NCI-H748 (cell line): ENCODE results near the gene GLRX5.
A peak's percentile ranks its signal among the peaks of the same experiment; 100 is the strongest.
"Not testable (repeated sequence)": the region's sequence is repeated elsewhere in the genome, so short reads cannot be mapped to it uniquely, and the experiment has no call there.

ENCODE experiments used
- DNase-seq: peaks from one replicate; lab custom pipeline; 2025; ENCODE audit not compliant: unreplicated experiment; lab: John Stamatoyannopoulos, UW

Gene GLRX5

DNA sequence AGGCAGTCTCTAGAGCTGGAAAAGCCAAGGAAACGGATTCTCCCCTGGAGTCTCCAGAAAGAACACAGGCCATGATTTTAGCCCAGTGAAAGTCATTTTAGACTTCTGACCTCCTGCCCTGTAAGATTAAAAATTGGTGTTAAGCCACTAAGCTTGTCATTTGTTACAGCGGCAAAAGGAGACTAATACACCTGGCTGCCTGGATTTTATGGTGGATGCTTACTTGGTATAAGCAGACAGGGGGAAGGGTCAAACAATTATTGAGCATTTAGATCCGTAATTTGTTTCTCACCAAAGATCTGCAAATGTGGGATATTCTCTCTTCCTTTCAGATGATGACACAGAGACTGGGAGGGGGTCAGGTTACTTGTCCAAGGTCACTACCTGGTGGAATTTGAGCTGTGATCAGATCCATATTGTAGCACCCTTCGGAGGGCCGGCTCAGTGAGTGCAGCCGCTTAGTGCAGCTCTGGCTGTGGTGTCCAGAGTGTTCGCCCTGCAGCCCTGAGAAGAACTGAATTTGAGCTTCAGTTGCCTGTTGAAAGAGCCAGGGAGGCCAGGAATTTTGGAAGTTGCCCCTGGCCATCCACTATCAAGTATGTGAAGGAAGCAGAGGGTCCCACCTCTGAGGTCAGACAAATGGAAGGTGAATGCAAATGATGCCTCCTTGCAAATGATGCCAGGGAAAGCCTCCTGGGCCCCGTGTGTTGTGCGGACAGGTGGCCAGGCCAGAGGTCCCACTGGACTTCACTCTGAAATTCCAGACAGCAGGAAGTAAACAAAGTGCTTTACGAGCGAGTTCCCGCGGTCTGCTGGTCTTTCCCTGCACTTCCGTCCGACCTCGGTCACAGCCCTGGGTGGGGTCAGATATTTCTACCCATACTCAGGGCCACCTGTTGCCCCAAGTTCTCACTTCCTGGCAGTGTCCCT is 15.1 kb downstream of the GLRX5 start:
- DNase-seq = no peak

DNA sequence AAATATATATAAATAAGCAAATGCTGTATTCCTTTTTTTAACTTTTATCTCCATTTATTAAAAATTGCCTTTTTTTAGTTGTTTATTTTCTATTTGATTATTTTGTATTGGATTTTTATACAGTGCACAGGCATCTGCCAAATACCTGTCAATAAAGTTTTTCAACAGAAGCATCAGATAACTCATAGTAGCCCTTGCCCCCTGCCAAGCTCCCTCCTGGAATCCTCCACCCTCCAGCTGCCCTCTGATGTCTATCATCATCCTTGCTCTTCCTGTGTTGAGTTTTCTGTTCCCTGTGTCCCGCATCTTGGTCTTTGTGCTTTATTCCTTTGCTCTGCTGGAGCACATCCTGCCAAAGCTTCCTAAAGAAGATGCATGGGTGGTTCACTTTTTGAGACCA is 16.6 kb downstream of the GLRX5 start:
- DNase-seq = no peak

DNA sequence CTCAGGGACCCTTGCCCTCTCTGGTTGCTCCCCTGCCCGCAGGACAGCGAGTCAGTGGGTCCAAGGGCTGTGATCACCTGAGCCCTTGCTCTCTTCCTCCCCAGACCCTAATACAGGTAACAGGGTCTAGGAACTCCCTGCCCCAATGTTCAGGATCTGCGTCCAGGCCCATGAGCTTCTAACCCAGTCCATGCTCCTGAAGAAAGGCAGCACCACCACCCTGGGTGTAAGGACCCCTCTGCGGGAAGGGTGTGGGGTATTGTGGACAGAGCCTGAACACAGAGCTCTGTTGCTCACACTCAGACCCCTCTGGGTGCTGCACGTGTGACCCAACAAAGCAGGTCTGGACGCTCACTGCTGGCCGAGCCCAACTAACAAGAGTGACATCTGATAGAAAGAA is 18.3 kb downstream of the GLRX5 start:
- DNase-seq = no peak

DNA sequence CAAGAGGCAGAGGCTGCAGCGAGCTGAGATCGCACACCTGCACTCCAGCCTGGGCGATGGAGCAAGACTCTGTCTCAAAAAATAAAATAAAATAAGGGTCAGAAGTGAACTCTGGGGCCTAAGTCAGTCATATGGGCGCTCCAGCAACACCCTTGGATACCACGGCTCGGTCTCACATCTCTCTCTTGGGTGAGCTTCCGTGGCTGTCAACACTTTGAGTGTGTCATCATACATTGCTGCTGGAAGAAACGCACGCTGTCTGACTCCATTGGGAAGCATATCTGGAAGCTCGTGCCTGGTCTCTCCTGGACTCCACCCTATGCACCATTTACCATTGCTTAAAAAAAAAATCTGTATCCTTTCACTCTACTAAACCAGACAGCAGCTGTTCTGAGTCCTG is 20.2 kb downstream of the GLRX5 start:
- no peak for DNase-seq

DNA sequence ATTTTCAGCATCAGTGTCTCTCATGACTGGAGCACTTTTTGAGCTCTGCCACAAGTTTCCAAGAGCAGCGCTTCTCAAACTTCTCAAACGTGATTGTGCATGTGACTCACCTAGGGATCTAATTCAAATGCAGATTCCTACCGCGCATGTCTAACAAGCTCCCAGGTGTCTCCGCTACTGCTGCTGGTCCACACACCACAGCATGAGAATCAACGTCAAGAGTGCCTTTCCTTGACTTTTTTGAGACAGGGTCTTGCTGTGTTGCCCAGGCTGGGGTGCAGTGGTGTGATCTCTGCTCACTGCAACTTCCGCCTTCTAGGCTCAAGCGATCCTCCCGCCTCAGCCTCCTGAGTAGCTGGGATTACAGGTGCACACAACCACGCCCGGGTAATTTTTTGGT is 22.4 kb downstream of the GLRX5 start:
- DNase-seq = no peak

DNA sequence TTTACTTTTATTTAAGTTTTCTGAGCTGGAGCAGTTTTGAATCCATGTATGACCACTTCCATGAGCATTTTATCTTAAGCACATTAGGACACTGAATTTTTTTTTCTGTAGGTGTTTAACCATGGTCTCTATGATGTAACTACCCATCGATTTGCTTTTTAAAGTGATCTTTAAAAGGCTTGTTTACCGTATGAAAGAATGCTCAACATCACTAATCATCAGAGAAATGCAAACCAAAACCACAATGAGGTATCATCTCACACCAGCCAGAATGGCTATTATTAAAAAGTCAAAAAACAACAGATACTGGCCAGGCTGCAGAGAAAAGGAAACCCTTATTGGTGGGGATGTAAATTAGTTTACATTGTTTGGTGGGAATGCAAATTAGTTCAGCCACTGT is 23.0 kb downstream of the GLRX5 start:
- no peak for DNase-seq

DNA sequence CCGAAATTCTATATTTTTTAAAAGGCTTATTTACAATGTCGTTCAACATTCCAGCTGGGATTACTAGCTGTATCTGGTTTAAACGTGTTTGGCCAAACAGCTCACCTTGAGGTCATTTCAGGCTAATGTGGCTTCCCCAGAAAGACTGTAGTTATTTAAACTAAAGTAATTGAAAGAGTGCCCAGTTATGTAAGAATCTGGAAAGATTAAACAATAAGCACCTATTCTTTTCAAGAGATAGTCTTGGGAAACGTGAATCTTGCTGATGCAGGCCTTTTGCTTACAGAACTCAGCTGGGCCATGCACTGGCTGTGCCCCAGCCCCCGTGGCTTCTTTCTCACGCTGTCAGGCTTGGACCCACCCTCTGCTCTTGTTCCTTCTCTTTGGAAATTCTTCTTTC is 24.4 kb downstream of the GLRX5 start:
- no peak for DNase-seq

DNA sequence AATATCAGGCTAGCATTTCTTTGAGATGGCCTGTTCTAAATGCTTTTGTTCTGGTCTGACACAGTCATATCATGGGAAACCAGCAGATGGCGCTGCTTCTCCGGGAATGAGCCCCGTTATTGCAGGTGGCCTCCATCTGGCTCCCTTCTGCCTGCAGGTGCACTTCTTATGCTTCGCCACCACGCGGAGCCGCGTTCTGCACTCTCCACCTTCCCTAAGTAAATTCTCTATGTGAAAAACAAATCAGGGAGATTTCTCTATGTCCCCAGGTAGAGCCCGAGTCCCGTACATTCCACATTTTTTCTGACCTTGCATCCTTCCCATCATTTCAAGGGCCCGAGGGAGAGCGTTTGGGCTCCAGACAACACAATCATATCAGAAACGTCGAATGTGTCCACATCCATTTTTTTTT is 26.2 kb downstream of the GLRX5 start:
- DNase-seq = peak; percentile 93

DNA sequence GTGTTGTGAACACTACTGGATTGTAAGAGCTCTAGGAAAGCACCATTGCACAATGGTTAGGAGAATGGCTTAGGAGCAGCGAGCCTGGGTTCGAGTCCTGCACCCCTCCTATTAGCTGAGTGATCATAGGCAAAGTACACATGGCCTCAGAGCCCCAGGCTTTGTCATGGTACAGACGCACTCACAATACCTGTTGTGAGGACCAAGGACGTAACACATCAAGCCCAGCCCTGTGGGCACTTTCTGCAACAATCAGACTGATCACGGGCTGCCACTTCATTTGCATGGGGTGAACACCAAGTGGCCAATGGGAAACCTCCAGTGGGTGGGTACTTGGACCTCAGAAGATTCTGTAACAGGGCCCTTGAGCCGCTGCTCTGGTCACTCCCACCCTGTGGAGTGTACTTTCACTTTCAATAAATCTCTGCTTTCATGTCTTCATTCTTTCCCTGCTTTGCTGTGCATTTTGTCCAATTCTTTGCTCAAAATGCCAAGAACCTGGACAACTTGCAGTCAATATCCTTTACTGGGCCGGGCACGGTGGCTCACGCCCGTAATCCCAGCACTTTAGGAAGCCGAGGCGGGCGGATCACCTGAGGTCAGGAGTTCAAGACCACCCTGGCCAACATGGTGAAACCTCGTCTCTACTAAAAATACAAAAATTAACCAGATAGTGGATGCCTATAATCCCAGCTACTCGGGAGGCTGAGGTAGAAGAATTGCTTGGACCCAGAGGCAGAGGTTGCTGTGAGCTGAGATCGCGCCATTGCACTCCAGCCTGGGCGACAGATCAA is 28.2 kb downstream of the GLRX5 start:
- DNase-seq = peak; percentile 30

DNA sequence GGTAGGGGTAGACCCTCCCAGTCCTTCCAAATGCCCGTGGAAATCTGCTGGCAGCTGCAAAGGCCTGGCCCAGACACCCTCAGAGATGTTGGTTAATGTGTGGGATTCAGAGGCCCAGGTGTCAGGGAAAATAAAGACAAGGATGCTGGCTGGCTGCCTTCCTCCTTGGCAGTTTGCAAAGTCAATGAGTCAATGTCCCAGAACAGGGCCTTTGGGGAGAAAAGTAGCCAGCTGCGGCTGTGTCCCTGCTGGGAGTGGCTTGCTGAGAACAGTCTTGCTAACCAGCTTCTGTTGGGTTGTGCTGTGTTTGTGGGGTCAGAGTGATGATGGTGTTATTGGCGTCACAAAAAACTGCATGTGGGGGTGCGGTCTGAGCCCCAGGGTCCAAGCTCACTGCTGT is 29.2 kb downstream of the GLRX5 start:
- DNase-seq = no peak

DNA sequence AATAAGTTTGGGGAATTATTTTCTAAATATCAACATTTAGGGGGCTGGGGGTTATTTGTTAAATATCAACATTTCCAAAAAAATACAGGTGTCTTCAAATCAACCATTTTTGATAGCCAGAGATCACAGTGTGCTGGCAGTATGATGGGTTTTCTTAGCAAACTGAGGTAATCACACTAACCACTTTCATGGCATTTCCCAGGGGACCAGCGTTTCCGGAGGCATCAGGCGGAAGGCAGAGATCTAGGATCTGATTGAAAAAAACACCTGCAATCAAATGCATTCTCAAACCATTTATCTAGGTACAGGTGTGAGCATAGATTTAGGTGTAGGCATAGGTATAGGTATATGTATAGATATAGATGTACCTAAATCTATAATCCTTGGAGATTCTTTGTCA is 34.6 kb downstream of the GLRX5 start:
- DNase-seq = peak; percentile 21

DNA sequence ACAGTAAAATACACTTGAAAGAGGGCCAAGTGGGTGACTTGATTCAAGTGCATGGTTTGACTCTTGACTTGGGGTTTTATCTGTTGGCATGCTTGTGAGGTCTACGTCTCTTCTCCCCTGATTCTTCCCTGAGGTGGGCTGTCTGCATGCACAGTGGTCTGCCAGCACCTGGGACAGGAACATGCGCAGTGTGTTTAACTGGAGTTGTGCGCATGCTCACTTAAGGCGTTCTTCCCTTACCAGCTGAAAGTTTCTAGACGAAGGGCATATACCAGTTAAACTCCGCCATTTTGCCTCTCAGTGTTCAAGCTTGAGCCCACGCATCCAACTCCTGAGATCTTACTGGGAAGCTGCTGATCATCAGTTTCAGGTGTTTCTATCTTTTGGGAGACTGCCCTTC is 38.5 kb downstream of the GLRX5 start:
- DNase-seq = no peak

DNA sequence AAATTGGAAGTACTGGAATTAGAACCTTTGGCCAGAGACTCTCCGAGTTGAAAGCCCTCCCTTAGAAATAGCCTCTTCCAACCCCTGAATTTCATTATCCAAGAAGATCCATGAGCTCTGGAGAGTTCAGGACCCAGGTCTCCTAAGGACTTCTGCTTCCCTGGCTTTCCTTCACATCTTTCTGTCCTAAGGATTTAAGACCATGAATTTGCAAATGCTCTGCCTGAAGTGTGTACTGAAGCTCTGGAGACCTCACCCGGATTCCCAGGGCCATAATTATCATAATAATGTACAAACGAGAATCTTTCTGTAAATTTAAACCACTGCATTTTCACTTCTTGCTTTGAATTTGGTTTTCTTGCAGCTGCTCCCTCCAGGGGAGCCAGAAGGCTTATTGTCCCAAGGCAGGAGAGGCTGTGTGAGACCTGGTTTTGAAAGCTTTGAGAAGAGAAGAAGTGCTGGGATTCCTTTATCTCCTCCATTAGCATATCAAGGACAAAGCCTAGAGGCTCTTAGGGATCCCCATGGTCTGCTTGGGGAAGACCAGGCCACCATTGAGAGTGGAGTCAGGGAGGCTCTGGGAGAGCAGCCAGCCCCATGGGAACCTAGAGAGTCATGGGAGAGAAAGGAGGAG is 41.1 kb downstream of the GLRX5 start:
- no peak for DNase-seq

DNA sequence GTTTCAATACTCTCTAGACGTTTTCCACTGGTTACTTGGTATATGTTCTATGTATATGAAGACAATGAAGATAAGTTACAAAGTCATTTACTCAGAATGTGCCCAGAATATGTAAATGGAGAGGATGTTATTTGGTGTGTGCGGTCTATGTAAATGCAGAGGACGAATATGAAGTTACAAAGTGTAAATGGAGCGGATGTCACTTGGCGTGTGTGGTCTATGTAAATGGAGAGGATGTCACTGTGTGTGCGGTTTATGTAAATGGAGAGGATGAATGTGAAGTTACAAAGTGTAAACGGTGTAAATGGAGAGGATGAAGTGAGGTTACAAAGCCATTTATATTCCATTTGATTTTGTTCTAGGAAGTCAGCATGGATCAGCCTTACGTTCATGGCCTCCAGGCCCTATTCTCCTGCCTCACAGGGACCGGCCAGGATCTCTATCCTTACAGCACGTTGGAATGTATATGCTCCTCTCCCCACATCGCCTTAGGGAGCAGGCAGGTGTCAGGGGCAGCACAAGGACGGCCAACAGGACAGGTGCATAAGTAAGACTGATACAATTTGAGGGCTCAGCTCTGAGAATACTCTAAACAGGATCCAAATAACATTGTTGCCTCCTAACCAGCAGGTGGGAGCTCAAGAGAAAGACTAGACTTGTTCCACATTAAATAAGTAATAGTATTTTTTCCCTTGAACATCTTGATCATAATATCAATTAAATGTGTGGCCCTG is 42.4 kb downstream of the GLRX5 start:
- no peak for DNase-seq

DNA sequence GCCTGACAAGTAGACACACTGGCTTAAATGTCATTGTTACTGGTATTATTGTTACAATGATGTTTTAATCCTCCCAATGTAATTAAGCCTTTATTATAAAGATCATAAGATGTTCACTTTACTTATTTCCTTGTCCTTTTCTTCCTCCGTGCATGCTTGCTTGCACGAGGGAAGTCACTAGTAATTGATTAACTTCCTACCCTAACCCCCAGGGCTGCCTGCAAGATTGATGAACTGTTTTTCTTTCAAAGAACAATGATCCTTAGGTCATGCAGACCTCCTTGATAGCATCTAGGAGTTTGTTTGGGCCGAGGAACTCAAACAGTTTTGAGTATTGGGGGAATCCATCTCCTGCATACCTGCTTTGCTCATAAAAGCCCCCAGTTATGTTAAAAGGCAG is 43.0 kb downstream of the GLRX5 start:
- no peak for DNase-seq

DNA sequence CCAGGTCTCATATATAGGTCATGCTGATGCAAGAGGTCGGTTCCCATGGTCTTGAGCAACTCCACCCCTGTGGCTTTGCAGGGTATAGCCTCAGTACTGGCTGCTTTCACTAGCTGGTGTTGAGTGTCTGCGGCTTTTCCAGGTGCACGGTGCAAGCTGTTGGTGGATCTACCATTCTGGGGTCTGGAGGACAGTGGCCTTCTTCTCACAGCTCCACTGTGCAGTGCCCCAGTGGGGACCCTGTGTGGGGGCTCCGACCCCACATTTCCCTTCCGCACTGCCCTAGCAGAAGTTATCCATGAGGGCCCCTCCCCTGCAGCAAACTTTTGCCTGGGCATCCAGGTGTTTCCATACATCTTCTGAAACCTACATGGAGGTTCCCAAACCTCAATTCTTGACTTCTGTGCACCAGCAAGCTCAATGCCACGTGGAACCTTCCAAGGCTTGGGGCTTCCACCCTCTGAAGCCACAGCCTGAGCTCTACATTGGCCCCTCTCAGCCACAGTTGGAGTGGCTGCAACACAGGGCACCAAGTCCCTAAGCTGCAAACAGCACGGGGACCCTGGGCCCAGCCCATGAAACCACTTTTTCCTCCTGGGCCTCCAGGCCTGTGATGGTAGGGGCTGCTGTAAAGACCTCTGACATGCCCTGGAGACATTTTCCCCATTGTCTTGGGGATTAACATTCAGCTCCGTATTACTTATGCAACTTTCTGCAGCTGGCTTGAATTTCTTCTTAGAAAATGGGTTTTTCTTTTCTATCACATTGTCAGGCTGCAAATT is 49.2 kb downstream of the GLRX5 start:
- DNase-seq = not testable (repeated sequence)

DNA sequence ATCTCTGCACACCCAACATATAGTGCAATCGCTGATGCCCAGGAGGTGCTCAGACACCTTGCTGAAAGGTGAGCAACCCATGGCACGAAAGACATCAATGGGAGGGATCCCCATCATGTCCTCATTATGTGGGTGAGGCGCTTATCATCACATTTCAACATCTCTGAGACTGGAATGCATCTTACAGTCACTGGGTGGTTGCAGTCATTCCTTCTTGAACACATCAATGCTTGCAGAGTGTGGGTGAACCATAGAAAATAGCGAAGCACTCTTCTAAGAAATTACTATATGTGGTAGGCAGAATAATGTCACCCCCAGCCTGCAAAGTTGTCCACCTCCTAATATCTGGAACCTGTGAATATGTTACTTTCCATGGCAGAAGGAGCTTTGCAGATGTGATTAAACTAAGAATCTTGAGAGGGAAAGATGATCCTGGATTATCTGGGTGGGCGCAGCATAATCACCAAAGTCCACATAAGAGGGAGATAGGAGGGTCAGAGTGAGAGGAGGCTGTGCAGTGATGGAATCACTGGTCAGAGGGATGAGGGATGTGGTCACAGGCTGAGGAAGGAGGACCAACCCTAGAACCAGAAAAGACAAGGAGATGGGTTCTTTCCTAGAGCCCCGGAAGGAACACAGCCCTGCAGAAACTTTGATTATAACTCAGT is 51.2 kb downstream of the GLRX5 start:
- DNase-seq = no peak

DNA sequence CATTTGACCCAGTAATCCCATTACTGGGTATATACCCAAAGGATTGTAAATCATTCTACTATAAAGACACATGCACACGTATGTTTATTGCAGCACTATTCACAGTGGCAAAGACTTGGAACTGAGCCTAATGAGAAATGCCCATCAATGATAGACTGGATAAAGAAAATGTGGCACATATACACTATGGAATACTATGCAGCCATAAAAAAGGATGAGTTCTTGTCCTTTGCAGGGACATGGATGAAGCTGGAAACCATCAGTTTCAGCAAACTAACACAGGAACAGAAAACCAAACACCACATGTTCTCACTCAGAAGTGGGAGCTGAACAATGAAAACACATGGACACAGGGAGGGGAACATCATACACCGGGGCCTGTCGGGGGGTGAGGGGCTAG is 56.3 kb downstream of the GLRX5 start:
- not testable (repeated sequence) for DNase-seq
